HUDEP-2 (cell line): Measurements from ENCODE around the gene S100B.

Experiments used
- DNase-seq, 76 experiments: peaks; one replicate each; lab custom pipeline; 2025; ENCODE audit not compliant: unreplicated experiment in 76 of 76; lab: John Stamatoyannopoulos, UW

Gene S100B

DNA sequence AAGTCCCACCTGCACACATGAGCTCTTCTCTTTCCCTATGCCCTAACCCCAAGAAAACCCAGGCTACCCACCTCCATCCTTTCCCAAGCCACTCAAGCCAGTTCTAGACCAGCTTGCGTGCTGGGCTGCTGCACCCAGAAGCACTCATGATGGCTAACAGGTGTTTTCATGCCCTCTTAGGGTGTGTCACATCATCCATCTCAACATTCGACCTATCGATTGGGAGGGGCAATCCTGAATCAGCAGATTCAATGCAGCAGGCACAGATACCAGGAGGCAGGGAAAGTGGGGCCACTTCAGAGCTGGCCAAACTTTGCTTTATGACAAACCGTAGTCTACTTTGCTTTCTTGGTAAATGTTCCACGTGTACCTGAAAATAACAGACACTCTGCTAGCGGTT lies 24.0 kb upstream of the S100B start:
- DNase-seq = no peak

DNA sequence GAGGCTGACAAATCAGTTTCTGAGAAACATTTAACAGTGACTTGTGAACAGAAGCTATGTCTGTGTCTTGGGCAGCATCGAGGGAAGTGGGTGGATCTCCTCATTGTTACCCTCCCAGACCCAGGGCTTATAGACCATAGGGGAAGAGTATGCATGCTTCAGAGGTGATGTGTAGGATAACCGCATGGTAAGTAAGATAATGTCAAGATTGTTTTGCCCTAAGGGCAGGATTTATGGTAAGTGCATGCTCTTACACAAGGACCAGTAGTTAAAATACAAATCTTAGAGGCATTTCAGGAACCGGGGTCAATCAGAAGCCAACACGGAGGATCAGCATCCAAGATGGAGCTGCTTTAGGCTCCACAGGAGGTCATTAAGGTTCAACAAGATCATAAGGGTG lies 22.8 kb upstream of the S100B start:
- no peak for DNase-seq

DNA sequence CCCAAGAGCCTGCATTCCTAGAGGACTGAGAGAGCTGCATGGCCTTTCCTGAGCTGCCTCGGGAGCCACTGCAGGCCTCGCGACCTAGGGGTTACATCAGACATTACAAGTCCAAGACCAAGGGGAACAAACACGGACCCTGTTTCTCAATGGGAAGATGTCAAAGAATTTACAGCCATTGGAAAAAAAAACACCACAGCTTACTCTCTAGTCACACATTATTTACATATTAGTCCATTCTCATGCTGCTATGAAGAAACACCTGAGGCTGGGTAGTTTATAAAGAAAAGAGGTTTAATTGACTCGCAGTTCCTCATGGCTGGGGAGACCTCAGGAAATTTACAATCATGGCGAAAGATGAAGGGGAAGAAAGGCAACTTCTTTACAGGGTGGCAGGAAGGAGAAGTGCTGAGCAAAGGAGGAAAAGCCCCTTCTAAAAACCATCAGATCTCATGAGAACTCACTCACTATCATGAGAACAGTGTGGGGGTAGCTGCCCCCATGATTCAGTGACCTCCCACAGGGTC lies 22.2 kb upstream of the S100B start:
- DNase-seq = no peak

DNA sequence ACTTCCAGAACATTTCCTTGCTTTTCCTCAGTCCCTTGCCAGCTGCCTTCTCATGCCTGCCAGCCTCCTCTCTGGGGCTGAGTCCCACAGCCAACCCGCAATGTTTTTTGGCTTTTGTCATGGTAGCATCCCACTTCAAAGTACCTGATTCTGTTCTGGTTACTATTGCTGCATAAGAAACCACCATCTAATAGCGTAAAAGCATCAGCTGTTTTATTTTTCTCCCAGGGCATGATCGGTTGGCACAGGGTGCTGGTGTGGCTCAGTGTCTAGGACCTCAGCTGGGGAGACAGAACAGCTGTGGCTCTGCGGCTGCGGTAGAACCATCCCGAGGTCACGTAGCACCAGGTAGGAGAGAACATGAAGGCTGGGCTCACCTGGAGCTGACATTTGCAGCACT lies 21.7 kb upstream of the S100B start:
- DNase-seq = no peak

DNA sequence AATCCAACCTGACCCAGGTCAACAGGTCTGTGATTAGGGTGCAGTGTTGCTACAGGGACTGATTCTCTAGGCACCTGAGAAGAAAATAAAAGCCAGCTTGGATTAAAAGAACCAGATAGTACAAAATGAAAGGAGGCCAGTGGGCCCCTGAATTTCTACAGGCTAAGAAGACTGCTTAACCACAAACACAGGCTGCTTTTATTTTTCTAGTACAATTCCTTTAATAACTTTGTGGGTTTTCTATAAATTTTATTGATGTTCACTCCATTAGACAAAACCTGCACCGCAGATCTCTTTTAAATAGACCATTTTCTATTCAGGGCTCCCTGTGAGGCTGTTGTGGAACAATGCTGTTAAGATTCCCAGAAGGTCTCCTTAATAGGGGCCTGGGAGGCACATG lies 20.9 kb upstream of the S100B start:
- no peak for DNase-seq

DNA sequence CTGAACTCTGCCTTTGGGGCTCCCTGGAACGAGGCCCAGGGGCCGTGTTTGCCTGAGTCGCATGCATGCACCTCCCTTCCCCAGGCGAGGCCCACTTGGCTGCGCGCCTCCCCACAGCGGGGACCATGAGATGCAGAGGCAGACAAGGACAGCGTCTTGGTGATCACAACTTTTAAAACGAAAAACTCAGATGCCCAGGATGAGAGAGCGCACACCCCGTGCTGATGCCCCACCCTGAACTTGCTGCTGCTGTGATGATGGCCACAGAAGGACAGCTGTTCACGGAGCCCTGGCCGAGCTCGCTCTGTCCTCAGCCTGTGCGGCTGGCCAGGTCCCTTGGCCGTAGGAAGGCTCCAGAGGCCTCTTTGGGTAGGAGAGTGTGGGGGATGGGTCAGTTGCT lies 19.2 kb upstream of the S100B start:
- DNase-seq = no peak

DNA sequence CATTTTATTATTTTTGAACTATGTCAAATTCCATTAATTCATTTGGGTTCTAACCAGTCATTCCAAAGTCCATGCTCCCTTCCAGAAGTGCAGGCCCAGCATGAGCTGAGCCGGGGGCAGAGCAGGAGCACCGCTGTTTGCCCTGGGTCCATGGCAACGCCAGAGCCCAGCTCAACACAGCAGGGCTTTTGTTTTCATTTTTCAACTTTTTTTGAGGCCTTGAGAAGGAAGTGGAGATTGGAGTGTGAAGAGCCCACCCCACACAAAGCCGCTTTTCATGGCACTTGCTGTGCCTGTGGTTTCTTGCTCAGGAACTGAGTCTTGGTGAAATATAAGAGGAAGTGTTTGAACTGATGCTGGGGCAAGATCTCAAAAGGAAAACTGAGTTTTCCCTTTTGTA lies 17.3 kb upstream of the S100B start:
- DNase-seq = no peak

DNA sequence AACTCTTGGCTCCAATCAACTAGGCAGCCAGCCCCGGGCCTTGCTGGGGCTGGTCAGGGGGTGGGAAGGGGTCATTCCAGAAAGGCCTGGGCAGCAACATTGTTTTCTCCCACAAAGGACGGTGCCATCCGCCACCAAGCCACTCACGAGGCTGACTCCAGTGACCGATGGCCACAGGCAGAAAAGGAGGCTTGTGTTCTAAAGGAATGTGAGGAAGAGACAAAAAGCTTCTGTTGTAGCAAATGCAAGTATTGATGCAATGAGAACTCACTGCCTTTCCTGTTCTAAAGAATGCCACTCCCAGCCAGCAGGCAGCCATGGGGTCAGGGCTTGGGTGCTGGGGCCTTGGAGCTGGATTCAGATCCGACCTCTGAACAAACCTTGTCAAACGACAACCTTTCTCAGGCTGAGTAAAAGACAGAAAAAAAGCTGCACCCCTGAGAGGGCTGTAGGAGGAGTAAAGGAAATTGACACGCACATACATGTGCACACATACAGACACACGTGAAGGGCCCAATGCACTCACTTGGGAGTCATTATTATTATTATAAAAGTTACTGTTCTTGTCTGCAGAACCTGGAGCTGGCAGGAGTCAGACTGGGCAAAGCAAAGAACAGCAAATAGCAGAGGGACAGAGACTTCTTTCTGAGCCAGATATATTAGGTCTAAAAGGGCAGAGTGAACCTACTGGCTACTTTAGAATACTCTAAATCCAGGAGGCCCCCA lies 16.7 kb upstream of the S100B start:
- DNase-seq = no peak

DNA sequence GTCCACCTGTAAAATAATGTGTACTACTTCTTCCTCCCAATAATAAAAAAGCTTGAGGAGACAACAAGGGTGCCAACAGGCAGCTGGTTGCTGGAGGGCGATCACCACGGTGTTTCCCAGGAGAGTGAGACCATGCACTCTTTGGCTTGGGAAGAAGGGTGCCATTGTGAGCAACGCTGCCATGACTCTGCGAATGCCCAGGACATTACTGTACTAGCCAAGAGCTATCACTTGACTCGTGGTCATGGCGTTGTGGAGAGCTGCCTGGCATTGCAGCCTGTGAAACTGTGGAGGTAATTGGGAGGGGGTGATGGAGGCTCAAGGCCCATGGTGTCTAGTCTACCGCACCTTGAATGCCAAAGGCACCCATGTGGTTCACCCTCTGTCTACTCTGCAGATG lies 16.0 kb upstream of the S100B start:
- DNase-seq = no peak

DNA sequence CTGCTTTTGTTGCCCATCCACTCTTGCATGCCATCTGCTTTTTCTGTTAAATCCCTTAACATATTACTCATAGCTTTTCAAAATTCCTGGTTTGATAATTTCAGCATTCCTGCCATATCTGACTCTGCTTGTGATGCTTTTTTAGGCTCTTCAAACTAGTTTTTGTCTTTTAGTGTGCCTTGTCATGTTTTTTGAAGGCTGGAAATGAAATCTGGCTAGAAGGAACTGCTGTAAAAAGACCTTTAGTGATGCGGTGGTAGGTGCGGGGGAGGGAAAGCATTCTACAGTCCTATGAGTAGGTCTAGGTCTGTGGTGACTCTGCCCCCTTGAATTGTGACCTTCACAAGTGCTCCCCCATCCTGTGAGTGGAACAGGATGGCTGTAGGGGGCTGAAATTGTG lies 15.0 kb upstream of the S100B start:
- DNase-seq = no peak

DNA sequence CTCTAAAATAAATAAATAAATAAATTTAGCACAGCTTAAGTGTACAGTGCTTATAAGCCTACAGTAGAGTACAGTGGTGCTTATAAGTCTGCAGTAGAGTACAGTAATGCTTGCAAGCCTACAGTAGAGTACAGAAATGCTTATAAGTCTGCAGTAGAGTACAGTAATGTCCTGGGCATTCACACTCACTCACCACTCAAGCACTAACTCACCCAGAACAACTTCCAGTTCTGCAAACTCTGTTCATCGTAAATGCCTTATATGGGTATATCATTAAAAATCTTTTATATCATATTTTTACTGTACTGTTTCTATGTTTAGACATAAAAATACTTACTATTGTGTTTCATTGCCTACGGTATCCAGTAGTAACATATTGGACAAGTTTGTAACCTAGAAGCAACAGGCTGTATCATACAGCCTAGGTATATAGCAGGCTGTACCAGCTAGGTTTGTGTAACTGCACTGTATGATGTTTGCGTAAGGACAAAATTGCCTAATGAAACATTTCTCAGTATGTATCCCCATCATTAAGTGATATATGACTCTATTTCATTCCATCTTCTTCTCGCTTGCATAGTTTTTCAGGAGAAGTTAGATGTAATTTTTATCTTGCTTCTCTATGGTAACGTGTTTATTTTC lies 14.0 kb upstream of the S100B start:
- DNase-seq = no peak

DNA sequence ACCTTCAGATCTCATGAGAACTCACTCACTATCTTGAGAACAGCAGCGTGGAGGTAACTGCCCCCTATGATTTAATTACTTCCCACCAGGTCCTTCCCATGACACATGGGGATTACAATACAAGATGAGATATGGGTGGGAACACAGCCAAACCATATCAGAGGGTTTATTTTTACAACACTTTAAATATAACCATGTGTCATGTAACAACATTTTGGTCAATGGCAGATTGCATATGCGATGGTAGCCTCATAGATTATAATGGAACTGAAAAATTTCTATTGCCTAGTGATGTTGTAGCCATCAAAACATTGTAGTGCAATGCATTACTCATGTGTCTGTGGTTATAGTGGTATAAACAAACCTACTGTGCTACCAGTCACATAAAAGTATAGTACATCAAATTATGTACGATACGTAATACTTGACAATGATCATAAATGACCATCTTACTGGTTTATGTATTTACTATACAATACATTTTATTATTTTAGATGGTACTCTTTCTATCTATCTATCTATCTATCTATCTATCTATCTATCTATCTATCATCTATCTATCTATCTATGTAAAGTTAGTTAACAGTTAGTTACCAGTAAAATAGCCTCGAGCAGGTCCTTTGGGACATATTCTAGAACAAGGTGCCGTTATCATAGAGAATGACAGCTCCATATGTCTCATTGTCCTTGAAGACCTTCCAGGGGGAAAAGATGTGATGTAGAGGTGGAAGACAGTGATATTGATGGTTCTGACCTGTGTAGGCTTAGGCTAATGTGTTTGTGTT lies 12.6 kb upstream of the S100B start:
- DNase-seq = no peak

DNA sequence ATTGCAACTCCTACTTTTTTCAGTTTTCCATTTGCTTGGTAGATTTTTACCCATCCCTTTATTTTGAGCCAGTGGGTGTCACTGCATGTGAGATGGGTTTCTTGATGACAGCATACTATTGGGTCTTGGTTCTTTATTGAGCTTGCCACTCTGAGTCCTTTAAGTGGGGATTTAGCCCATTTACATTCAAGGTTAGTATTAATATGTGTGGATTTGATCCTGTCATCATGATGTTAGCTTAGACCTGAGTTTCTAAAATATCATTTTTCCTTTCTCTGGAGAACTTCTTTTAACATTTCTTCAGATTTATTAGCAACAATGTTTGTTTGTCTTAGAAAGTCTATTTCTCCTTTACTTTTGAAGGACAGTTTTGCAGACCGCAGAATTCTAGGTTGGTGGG lies 11.8 kb upstream of the S100B start:
- no peak for DNase-seq

DNA sequence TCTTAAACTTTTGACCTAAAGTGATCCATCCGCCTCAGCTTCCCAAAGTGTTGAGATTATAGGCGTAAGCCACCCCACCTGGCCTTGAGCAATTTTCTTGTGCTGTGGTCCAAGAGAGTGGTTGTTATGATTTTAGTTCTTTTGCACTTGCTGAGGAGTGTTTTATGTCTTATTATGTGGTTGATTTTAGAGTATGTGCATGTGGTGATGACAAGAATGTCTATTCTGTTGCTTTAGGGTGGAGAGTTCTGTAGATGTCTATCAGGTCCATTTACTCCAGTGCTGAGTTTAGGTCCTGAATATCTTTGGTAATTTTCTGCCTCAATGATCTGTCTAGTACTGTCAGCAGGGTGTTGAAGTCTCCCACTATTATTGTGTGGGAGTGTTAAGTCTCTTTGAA lies 11.2 kb upstream of the S100B start:
- no peak for DNase-seq

DNA sequence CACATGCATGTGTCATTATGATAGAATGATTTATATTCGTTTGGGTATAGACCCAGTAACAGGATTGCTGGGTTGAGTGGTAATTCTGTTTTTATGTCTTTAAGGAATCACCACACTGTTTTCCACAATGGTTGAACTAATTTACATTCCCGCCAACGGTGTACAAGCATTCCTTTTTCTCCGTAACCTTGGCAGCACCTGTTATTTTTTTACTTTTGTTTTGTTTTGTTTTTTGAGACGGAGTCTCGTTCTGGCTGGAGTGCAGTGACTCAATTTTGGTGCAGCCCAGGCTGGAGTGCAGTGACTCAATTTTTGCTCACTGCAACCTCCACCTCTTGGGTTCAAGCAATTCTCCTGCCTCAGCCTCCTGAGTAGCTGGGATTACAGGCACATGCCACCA lies 8.5 kb upstream of the S100B start:
- DNase-seq = no peak

DNA sequence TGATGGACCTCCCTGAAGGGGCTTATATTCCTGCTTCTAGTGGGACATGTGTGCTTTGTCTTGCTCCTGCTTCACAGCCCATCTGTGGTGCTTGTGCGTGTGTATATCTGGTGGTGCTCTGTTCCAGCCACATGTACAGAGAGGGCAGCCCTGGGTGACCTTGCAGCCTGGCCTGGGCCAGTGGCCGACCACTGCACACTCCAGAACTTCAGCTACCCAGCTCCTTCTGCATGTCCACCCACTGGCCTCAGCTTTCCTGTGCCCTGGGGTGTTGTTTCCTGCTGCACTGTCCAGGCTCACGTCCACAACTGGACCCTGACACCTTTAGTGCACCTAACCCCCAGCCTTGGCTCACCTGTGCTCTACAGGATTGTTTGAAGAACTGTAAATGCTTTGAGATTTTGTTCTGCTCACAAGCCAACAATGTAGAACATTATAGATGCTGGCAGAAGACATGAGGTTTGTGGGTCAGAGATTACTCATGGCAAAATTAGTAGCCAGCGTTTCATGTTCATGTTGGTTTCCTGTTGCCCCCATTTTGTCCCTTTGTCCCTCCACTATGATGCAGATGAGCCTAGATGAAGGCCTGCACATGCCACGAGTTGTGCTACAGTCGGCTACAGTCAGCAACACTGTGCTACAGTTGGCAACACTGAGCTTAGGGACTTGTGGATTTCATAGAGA lies 5.3 kb upstream of the S100B start:
- no peak for DNase-seq

DNA sequence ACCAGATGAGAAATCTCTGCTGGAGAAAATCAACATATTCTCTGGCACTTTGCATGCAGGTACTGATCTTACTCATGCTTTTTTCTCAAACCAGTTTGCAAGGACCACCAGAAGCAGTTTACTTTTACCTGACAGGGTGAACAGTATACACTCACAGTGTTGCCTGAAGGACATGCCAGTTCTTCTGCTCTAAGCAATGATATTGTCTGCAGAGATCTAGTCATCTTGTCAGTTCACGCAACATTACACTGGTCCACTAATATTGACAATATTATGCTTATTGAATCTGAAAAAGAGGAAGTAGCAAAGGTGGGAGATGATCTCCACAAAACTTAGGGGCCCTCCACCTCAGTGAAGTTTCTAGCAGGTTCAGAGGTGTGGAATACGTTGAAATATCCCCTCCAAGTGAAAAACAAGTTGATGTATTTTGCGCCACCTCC lies 3.8 kb upstream of the S100B start:
- no peak for DNase-seq

DNA sequence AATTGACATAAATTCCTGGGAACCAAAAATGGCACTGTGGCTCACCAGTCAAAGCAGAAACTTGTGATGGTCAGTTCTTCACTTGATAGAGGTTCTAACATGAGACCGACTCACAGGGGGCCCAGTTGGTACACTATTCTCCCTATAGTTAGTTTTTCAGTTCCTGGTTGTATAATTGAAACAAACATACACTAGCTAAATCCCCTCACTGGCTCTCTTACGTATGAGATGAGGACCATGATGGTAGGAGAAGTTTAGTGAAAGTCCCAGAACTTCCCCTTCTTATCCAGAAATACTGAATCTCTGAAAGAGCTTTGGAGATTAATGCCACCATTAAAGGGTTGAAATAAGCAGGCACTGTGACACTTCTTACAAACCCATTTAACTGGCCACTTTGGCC lies 2.8 kb upstream of the S100B start:
- no peak for DNase-seq

DNA sequence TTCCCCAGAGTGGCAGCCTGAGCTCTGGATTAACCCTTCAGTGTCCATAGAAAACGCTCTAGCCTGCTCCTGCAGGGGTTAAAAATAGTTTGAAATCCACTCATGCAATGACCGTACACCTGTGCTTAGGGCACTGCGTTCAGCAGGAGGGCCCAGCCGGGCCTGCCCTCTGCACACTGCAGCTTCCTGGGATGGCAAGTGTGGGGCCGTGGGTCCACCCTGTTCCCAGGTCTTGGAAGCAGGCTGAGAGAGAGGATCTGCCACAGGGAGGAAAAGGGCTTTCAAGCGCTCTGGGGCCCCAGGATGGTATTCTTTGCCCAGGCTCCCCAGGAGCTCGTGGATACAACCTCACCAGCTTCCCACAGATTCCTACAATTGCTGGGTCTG lies 1.5 kb upstream of the S100B start:
- DNase-seq = no peak

DNA sequence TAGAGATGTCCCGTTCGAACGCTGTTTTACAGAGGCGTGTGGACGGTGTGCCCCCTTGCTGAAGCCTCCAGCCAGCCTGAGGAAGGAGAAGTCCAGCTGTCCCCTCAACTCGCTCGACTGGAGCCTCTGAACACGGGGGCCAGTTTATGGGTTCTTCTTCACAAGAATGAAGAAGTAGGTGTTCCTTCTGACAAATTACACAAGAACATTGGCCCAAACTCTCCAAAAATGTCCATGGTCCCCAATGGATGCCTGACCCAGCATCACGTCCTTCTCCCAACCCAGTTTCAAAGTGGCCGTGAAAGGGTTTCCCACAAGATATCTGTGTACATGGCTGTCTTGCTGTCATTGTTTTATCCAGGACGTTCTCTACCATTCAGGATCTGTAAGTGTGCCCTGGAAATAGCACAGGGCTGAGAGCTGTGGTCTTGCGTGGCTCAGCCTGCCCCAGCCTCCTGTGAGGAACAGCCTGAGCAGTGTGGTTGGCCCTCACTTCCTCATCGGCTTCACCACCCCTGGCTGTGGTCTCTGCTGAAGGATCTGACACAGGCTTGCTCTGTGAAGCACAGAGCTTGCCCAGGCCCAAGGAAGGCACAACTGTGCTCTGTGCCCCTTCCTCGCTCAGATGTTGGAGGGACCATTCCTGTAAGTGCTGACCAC lies 1.0 kb upstream of the S100B start:
- no peak for DNase-seq
